H9 (cell line): ENCODE data around the gene TMEM120B. TPM values are rescaled to one million over a fixed set of nuclear protein-coding genes. Genes with fewer than 3 reads are reported as not detected.
A peak's percentile ranks its signal among the peaks of the same experiment; 100 is the strongest.

Experiments used
- DNase-seq: peaks from one replicate; pipeline ENCODE4 v3.0.0-alpha.2; 2017
- H2AFZ ChIP-seq: one replicate; pipeline ENCODE4 v1.6.1; 2013; ENCODE audit warnings: mild to moderate bottlenecking, low read length, control low read depth, moderate library complexity
- H2AK5ac ChIP-seq: 2 replicates; pipeline ENCODE4 v1.6.1; 2013; ENCODE audit warnings: low read length, control low read depth, mixed read lengths; ENCODE audit not compliant: insufficient read length
- H2BK120ac ChIP-seq: one replicate; pipeline ENCODE4 v1.6.1; 2013; ENCODE audit warnings: low read depth, mild to moderate bottlenecking, low read length, control low read depth, inconsistent platforms; ENCODE audit not compliant: poor library complexity, severe bottlenecking
- H2BK12ac ChIP-seq: 2 replicates; pipeline ENCODE4 v1.6.1; 2013; ENCODE audit warnings: low read length, control low read depth, mixed read lengths, low read depth; ENCODE audit not compliant: insufficient read length
- H2BK15ac ChIP-seq: 2 replicates; pipeline ENCODE4 v1.6.1; 2013; ENCODE audit warnings: low read depth, low read length, control low read depth
- H2BK20ac ChIP-seq: one replicate; pipeline ENCODE4 v1.6.1; 2013; ENCODE audit warnings: low read depth, mild to moderate bottlenecking, low read length, control low read depth, inconsistent platforms; ENCODE audit not compliant: poor library complexity, severe bottlenecking
- H2BK5ac ChIP-seq: 2 replicates; pipeline ENCODE4 v1.6.1; 2013; ENCODE audit warnings: low read length, control low read depth, mixed read lengths; ENCODE audit not compliant: insufficient read length
- H3K14ac ChIP-seq: 2 replicates; pipeline ENCODE4 v1.6.1; 2013; ENCODE audit warnings: low read length, control low read depth; ENCODE audit not compliant: insufficient read depth
- H3K18ac ChIP-seq: 2 replicates; pipeline ENCODE4 v1.6.1; 2013; ENCODE audit warnings: low read depth, mild to moderate bottlenecking, mixed read lengths, low read length, control low read depth; ENCODE audit not compliant: insufficient read length
- H3K23ac ChIP-seq: 2 replicates; pipeline ENCODE4 v1.6.1; 2013; ENCODE audit warnings: low read length, control low read depth, mixed read lengths, low read depth; ENCODE audit not compliant: insufficient read length
- H3K23me2 ChIP-seq: 2 replicates; pipeline ENCODE4 v1.6.1; 2013; ENCODE audit warnings: low read depth, mild to moderate bottlenecking, mixed read lengths, low read length, control low read depth; ENCODE audit not compliant: insufficient read length, poor library complexity, severe bottlenecking
- H3K27ac ChIP-seq: 2 replicates; pipeline ENCODE4 v1.5.1; 2013; ENCODE audit warnings: low read length, control low read depth, mixed read lengths, low read depth; ENCODE audit not compliant: insufficient read length
- H3K27me3 ChIP-seq: 2 replicates; pipeline ENCODE4 v1.6.1; 2013; ENCODE audit warnings: low read length, control low read depth, inconsistent platforms; ENCODE audit not compliant: insufficient read depth
- H3K4ac ChIP-seq: 2 replicates; pipeline ENCODE4 v1.6.1; 2013; ENCODE audit warnings: low read depth, mild to moderate bottlenecking, control low read depth, inconsistent platforms, low read length, moderate library complexity
- H3K4me1 ChIP-seq: 2 replicates; pipeline ENCODE4 v1.6.1; 2013; ENCODE audit warnings: low read length, control low read depth, inconsistent platforms; ENCODE audit not compliant: insufficient read depth
- H3K4me2 ChIP-seq: 2 replicates; pipeline ENCODE4 v1.6.1; 2013; ENCODE audit warnings: low read length, control low read depth, mixed read lengths; ENCODE audit not compliant: insufficient read length, insufficient read depth
- H3K56ac ChIP-seq: 2 replicates; pipeline ENCODE4 v1.6.1; 2013; ENCODE audit warnings: low read depth, mild to moderate bottlenecking, mixed read lengths, low read length, control low read depth; ENCODE audit not compliant: insufficient read length
- H3K79me1 ChIP-seq: 2 replicates; pipeline ENCODE4 v1.6.1; 2013; ENCODE audit warnings: low read depth, mild to moderate bottlenecking, moderate library complexity, low read length, control low read depth, inconsistent platforms; ENCODE audit not compliant: insufficient read depth, poor library complexity, severe bottlenecking
- H3K79me2 ChIP-seq: 2 replicates; pipeline ENCODE4 v1.6.1; 2013; ENCODE audit warnings: low read length, control low read depth, inconsistent platforms; ENCODE audit not compliant: insufficient read depth
- H3K9ac ChIP-seq: 2 replicates; pipeline ENCODE4 v1.6.1; 2013; ENCODE audit warnings: low read length, control low read depth, mixed read lengths; ENCODE audit not compliant: insufficient read length; ENCODE audit errors: extremely low read depth
- H3K9me3 ChIP-seq: one replicate; pipeline ENCODE4 v1.6.1; 2013; ENCODE audit warnings: low read depth, low read length, inconsistent platforms; ENCODE audit not compliant: control insufficient read depth
- H3T11ph ChIP-seq: one replicate; pipeline ENCODE4 v1.6.1; 2013; ENCODE audit warnings: mild to moderate bottlenecking, low read length, control low read depth, inconsistent platforms
- H4K20me1 ChIP-seq: one replicate; pipeline ENCODE4 v1.6.1; 2013; ENCODE audit not compliant: control insufficient read depth, insufficient read length, insufficient read depth
- H4K5ac ChIP-seq: 2 replicates; pipeline ENCODE4 v1.6.1; 2013; ENCODE audit warnings: low read depth, mild to moderate bottlenecking, mixed read lengths, low read length, control low read depth; ENCODE audit not compliant: insufficient read length
- H4K8ac ChIP-seq: replicated peaks from 2 replicates; pipeline ENCODE4 v1.6.1; 2013; ENCODE audit warnings: low read length, control low read depth, mixed read lengths, low read depth; ENCODE audit not compliant: insufficient read length
- H4K91ac ChIP-seq: 2 replicates; pipeline ENCODE4 v1.6.1; 2013; ENCODE audit warnings: low read depth, mild to moderate bottlenecking, moderate library complexity, mixed read lengths, low read length, control low read depth; ENCODE audit not compliant: insufficient read length
- H3K27ac Mint-ChIP-seq, 3 experiments: 2 replicates in 2 of 3; 3 replicates in 1 of 3; pipeline ENCODE4 v1.8.0; 2020 to 2021; ENCODE audit warnings: mixed read lengths in 3 of 3, mild to moderate bottlenecking in 1 of 3, moderate library complexity in 1 of 3
- H3K27me3 Mint-ChIP-seq: 2 replicates; pipeline ENCODE4 v1.8.0; 2021; ENCODE audit warnings: low read depth, mild to moderate bottlenecking, moderate library complexity, mixed read lengths
- H3K36me3 Mint-ChIP-seq, 3 experiments: 2 replicates in 2 of 3; 3 replicates in 1 of 3; pipeline ENCODE4 v1.8.0; 2020 to 2021; ENCODE audit warnings: low read depth in 3 of 3, mixed read lengths in 3 of 3; ENCODE audit not compliant: insufficient read depth in 1 of 3
- H3K4me1 Mint-ChIP-seq, 2 experiments: 2 replicates each; pipeline ENCODE4 v1.8.0; 2020; ENCODE audit warnings: mixed read lengths in 2 of 2
- H3K4me3 Mint-ChIP-seq, 2 experiments: 2 replicates in 1 of 2; 3 replicates in 1 of 2; pipeline ENCODE4 v1.8.0; 2020 to 2021; ENCODE audit warnings: mild to moderate bottlenecking in 2 of 2, mixed read lengths in 2 of 2, moderate library complexity in 1 of 2
- H3K9me3 Mint-ChIP-seq, 2 experiments: 2 replicates in 1 of 2; 3 replicates in 1 of 2; pipeline ENCODE4 v1.8.0; 2020; ENCODE audit warnings: mild to moderate bottlenecking in 2 of 2, mixed read lengths in 2 of 2, moderate library complexity in 1 of 2
- WGBS: extraction: QIAGEN DNeasy Blood & Tissue Kit; methylation state at CpG from one replicate; pipeline ENCODE4 v1.1.7; 2013; ENCODE audit warnings: missing lambda C conversion rate, low lambda C conversion rate, mixed read lengths; ENCODE audit not compliant: insufficient read length; ENCODE audit errors: extremely low coverage; 5-methylcytosine and 5-hydroxymethylcytosine counted together
- total RNA-seq: library from RNA; stranded (reverse); gene quantifications from 2 replicates; pipeline ENCODE4 v1.2.1, GENCODE V29; 2021
- TF ChIP-seq, protein P1 (sequence below): fragments of 200-600 bp; sonication (generic); conservative IDR thresholded peaks from 3 replicates; pipeline ENCODE4 v1.8.0; 2021; ENCODE audit warnings: antibody characterized with exemption, mild to moderate bottlenecking

The TMEM120B gene
- total RNA-seq, 1 experiment from 2014 or later, result 25.8 TPM

DNA sequence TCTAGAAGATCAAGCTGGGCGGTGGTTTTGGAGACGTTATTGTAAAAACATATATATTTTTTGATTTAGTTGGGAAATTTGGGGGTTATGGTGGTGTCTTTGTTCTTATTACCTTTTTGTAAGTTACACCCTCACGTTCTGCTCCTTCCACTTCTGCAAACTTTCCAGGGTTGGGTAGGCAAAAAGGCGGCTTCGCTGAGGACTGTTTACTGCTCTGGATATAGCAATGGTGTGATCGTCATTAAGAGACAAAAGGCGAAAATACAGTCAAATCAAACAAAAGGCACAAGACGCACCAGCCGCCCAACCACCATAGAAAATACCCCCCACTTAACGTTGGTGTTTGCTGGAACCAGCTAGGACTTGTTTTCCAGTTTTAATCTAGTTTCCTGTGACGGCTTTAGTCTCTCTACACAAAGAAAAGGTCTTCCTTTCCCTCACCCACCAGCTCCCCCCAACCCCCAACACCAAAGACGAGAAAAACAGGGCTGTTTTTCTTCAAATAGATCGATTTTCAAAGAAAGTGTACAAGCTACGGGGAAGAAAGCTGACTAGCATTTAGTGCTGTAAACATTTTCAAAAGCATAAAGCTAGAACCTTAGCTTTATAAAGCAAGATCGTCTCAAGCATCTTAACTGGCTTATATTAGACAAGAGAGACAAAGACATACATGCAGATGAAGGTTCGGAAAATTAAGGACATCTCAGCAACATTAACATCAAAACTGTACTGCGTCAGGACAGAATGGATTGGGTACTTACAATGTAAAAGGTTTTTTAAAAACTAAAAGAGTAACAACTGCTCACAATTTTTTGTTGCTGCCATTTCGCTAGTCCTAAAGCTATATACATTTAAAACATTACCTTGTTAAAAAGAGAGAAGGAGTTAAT lies 89.3 kb downstream of the TMEM120B start:
- H3K4me2 ChIP-seq, result peak overlapping the region; percentile 98
- H3K23me2 ChIP-seq, result peaks cover 27% of the 10 kb centered on the region
- H3K4me1 Mint-ChIP-seq, result peaks cover 47 to 50% of the 10 kb centered on the region in 2 experiments
- peak overlapping the region; percentile 98 to 100 (median 100) for H3K27ac Mint-ChIP-seq
- H2BK15ac ChIP-seq, result no peak overlapping the region
- peak overlapping the region; percentile 82 to 83 for H3K4me3 Mint-ChIP-seq
- peak overlapping the region; percentile 97 for H2BK5ac ChIP-seq
- peaks cover 20 to 34% (median 31%) of the 10 kb centered on the region in 3 experiments for H3K36me3 Mint-ChIP-seq
- peak overlapping the region; percentile 100 for H3K9ac ChIP-seq
- peak overlapping the region; percentile 98 for H2AK5ac ChIP-seq
- WGBS, result 100% methylated on average over 1 of the region's 18 CpGs
- no peaks in the 10 kb centered on the region for H3K79me1 ChIP-seq
- peak overlapping the region; percentile 97; the same call in 1 of the 2 replicates for H3K14ac ChIP-seq
- peak overlapping the region; percentile 42 for H2BK120ac ChIP-seq
- TF ChIP-seq, protein P1, sequence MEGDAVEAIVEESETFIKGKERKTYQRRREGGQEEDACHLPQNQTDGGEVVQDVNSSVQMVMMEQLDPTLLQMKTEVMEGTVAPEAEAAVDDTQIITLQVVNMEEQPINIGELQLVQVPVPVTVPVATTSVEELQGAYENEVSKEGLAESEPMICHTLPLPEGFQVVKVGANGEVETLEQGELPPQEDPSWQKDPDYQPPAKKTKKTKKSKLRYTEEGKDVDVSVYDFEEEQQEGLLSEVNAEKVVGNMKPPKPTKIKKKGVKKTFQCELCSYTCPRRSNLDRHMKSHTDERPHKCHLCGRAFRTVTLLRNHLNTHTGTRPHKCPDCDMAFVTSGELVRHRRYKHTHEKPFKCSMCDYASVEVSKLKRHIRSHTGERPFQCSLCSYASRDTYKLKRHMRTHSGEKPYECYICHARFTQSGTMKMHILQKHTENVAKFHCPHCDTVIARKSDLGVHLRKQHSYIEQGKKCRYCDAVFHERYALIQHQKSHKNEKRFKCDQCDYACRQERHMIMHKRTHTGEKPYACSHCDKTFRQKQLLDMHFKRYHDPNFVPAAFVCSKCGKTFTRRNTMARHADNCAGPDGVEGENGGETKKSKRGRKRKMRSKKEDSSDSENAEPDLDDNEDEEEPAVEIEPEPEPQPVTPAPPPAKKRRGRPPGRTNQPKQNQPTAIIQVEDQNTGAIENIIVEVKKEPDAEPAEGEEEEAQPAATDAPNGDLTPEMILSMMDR, result no peak
- H3K79me2 ChIP-seq, result no peaks in the 10 kb centered on the region; the same call in 1 of the 2 replicates
- no peaks in the 10 kb centered on the region for H3K9me3 ChIP-seq
- peak overlapping the region; percentile 84 for H3T11ph ChIP-seq
- H3K18ac ChIP-seq, result peak overlapping the region; percentile 96
- H3K4me1 ChIP-seq, result peaks cover 6% of the 10 kb centered on the region; the same call in 1 of the 2 replicates
- peak overlapping the region; percentile 100 for H4K8ac ChIP-seq
- H2BK12ac ChIP-seq, result peak overlapping the region; percentile 78
- H3K56ac ChIP-seq, result peak overlapping the region; percentile 98
- peak overlapping the region; percentile 95 for H3K23ac ChIP-seq
- peak; percentile 32 for DNase-seq
- peak overlapping the region; percentile 99 for H4K5ac ChIP-seq
- H2AFZ ChIP-seq, result no peak overlapping the region
- no peaks in the 10 kb centered on the region for H4K20me1 ChIP-seq
- no peaks in the 10 kb centered on the region for H3K9me3 Mint-ChIP-seq
- H3K27me3 Mint-ChIP-seq, result no peaks in the 10 kb centered on the region; the same call in 1 of the 2 replicates
- H2BK20ac ChIP-seq, result no peak overlapping the region
- no peaks in the 10 kb centered on the region for H3K27me3 ChIP-seq
- H4K91ac ChIP-seq, result peak overlapping the region; percentile 100
- peak overlapping the region; percentile 99 for H3K27ac ChIP-seq
- H3K4ac ChIP-seq, result peak overlapping the region; percentile 98
